ENCODE measurements around the gene CD99L2.

The CD99L2 gene

DNA sequence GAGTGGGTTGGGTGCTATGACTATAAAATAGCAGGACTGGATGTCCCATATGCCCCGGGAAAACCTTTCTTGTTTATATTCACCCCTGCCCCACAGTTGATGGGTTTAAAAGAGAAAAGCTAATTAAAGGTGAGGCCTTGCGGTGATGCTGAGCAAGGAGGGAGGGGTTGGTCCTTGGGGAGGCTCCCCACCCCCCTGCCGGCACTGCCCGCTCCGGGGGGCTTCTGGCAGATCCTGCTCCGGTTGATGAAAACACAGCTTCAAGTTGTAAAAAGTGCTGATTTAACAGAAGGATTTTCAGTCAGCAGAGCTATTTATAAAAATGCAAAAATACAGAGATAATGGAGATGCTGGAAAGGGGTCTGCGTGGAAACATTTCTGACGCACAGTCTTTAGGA lies 136.7 kb downstream of the CD99L2 start:
- no peak for DNase-seq

- no peak for DNase-seq
Measured at GRCh38 chrX:150761176-150761818, 137.2 kb downstream of the CD99L2 start.

DNA sequence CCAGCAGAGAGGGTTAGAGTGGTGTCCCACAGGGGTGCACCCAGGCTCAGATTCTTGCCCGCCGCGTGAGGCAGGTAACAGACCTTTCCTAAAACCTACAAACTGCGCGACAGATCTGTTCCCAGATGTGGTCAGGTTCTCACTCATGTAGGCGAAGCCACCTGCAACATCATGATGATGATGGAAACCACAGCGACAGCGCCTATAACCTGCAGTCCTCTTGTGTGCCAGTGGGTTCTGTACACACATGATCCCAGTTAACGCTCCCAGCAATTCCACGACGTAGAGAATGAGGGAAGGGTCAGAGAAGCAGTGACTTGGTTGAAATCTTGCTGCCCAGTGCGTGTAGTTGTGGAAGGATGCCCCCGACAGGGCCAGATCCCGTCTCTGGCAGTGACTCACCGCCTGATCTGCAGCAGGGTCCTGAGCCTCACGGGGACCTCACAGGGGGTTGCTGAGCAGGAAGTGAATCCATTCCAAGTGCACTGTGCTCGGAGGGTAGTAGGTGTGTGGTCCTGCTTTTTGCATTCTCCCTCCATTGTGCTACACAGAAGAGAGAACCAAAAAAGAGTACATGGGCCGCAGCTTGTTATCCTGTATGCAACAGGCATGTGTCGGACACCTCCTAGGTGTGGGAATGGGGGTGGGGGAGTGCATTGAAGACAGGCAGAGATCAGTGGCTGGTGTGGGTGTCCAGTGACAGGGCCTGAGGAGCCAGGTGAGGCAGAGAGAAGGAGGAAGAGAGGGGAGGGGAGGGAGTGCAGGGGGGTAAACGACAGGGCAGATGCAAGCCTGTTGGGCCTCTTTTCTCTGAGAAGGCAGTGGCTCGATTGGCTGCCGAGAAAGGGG lies 138.7 kb downstream of the CD99L2 start:
- DNase-seq: no peak

DNA sequence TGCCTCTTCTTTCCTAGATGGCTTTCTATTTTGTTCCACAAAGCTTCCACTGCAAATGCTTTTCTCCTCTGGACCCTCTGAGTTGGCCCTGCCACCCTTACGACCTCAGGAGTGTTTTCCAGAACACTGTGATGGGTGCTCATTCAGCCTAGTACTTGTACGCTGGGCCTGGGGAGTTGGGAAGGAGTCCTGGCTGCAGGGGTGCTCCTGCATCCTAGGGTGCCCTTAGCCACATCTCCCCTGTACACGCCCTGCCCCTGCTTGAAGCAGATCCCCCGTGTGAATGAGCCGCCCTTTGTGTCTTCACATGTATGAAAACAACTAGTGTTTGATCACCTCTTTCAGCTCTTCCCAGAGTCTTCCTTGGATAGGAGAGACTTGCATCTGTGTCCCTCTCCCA lies 141.1 kb downstream of the CD99L2 start:
- DNase-seq: no peak

DNA sequence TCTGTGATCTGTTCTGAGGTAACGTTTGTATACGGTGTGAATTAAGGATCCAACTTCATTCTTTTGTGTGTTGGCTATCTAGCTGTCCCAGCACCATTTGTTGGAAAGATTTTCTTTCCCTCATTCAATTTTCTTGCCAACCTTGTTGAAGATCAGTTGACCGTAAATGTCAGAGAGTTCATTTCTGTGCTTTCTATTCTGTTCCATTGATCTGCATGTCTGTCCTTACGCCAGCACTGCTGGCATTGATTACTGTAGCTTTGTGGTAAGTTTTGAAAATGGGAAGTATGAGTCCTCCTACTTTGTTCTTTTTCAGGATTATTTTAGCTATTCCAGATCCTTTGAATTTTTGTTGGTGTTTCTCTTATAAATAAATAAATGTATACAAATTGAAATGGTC lies 144.5 kb downstream of the CD99L2 start:
- no peak for DNase-seq

DNA sequence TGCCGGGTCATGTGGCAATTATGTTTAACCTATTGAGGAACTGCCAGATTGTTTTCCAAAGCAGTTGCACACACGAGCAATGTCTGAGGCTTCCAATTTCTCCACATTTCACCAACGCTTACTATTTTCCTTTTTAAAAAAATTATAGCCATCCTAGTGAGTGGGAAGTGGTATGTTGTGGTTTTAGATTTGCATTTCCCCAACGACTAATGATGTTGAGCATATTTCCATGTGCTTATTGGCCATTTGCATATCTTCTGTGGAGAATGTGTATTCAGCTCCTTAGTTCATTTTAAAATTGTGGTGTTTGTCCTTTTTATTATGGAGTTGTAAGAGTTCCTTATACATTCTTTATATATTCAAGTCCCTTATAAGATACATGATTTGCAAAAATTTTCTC lies 145.1 kb downstream of the CD99L2 start:
- no peak for DNase-seq

- DNase-seq: no peak
Measured at GRCh38 chrX:150752124-150752523, 146.3 kb downstream of the CD99L2 start.

GRCh38 chrX:150736475-150736874 lies 162.0 kb downstream of the CD99L2 start:
- no peak for DNase-seq

DNA sequence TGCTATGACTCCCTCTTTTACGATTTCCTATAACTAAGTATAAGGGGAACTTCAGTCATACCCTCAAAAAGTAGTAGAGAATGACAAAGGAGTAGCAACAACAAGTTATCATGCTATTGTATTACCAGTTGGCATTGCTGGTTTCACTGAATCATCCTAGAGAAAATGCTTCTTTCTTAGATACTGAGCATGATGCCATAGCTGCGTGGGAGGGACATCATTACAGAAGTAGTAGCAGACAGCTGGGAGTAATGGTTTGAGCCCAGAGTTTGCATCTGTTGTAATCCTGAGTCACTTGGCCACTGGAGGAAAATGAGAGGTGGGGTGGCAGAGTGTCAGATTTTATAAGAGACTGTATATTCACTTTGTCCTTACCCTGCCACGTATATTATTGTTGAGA lies 166.7 kb downstream of the CD99L2 start:
- no peak for DNase-seq

GRCh38 chrX:150730719-150731118 lies 167.7 kb downstream of the CD99L2 start:
- no peak for DNase-seq

DNA sequence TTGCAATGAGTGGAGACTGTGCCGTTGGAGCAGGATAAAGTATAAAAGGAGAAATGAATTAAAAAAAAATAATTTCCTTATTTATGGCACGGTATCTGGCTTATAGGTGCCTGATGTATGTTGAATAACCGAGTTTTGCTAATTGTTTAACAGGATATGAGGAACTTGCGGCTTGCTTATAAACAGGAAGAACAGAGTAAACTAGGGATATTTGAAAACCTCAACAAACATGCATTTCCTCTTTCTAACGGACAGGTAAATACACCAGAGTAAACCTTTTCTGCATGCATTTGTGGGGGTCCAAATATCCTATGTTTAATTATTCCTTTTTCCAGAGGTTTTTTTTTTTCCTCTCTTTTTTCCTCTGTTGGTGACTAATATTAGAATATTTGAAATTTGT lies 168.5 kb downstream of the CD99L2 start:
- DNase-seq: no peak

DNA sequence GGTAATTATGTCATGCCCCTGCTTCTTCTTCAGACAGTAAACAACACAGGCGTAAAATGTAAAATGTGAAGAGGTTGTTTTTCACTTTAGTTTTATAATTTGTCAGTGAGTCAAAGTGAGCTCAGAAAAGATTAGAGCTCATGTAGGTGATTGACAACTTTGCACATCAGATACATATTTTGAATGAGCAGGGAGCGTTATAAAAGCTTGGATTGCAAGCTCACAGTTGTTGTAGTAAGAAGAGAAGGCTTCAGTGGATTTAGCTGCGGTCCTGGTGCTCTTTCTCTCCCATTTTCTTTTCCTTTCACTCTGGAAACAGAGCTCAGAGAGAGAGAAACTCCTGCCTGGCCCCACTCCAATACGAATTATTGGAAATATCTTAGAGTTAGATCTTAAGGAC lies 178.8 kb downstream of the CD99L2 start:
- no peak for DNase-seq
